ENCODE data around the gene TMED1.
A peak's percentile ranks its signal among the peaks of the same experiment; 100 is the strongest.

TMED1 gene

DNA sequence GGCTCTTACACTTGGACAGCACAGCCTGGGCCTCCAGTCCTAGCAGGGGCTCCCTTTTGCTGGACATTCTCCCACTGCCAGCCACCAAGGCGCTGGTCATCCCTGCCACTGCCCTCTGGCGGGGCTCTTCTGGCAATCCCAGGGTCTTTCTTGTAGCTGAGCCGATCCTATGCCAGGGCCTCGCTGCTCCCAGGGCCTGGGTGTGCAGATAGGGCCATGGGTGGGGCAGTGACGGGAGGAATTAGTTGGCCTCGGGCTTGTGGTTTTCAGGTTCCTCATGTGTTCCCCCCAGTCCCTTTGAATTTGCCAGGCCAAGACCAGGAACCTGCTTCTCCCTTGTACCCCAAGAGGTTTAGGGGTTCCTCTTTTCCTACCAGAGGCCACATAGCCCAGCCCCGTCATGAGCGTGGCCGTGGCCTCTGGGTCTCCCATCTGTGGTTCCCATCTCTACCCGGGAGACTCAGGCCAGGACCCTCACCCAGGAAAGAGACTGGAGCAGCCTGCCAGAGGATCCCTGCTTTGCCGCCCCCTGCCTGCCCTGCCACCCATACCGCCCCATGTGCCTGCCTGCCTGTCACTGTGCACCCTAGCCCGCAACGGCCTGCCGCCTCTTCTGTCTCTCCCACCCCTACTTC lies 26.2 kb downstream of the TMED1 start:
- peak; percentile 46 for DNase-seq (ENCODE audit: low read depth)

DNA sequence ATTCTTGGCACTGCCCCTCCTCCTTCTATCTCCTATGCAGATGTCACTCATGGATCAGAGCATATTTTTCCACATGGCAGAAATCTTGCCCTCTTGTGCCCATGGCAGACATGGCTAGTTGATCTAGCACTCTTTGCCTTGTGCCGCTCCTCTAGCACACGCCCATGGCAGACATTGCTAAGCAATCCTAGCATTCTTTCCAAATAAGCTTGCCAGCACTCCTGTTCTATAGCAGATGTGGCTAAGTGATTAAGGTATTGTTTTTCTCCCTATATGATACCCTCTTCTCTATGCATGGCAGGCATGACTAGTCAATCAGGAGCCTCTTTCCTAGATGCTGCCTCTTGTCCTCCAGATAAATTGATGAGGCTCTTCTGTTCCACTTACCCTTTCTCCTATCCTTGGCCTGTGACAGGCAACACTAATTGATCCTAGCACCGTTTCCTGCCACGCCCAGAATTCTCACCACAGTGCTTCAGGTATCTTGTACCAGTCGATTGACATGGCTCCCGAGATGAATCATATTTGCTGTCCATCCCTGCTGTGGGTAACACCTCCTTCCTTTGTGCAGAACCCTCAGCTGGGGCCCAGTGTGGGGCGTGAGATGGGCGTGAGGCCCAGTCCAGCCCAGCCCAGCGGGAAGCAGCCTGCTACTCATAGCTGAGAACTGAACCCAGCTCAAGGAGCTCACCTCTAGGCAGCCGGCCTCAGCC lies 26.9 kb downstream of the TMED1 start:
- DNase-seq (ENCODE audit: low read depth), result peak; percentile 49

GRCh38 chr19:10805758-10806247 lies 30.2 kb downstream of the TMED1 start:
- no peak for DNase-seq (ENCODE audit: low read depth)

- DNase-seq (ENCODE audit: low read depth), result no peak
Observed at GRCh38 chr19:10805065-10805757, 30.8 kb downstream of the TMED1 start.

DNA sequence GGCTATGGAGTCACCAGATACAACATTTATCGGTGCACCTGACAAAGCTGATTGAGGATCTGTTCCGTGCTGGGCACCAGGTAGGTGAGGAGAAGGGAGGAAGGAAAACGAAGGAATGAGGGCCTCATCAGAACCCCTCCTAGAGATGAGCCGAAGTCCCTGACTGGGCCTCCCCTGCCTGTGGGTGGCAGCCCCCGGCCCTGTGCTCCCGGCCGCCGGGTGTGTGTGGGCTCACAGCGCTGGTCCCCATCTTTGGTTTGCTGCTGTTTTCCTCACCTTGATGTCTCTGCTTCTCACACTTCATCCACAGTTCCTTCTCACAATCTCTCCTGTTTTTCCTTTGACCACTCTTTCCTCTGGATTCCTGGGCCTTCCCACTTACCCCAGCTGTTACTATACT lies 32.8 kb downstream of the TMED1 start:
- DNase-seq (ENCODE audit: low read depth), result no peak

DNA sequence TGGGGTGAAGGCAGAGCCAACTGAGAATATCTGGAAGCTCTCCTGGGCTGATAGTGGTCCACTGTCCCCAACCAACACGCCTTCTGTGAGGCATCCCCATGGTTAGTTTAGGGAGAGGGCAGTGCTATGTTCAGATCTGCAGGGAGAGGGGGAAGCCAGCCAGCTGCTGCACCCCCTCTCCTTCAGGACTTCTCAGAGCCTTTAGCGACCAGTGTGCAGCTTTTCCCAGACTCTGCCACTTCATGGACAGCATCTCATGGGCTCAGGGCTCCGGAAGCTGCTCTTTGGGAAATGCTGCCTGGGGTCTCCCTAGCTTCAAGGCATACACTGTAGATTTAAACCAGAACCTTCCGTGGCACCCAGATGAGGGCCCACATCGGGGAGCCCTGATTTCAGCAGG lies 33.5 kb downstream of the TMED1 start:
- no peak for DNase-seq (ENCODE audit: low read depth)

DNA sequence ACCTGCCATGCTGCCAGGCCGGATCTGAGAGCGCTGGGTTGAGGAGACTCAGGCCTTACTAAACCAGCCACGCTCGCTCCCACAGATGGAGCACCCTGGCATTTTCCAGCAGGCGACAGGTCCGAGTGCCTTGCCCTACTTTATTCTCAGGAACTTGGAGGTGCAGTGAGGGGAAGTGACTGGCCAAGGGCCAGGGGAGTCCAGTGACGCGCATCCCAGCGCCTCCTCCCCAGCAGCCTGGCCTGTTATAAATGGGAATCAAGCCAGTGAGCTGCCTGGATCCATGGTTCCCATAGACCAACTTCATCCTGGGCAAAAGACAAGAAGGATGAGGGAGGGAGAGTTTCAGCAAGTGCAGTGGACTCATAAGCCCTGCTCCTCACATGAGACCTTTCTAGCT lies 35.5 kb downstream of the TMED1 start:
- no peak for DNase-seq (ENCODE audit: low read depth)

- no peak for DNase-seq (ENCODE audit: low read depth)
Observed at GRCh38 chr19:10797541-10798256, 38.3 kb downstream of the TMED1 start.

- no peak for DNase-seq (ENCODE audit: low read depth)
Observed at GRCh38 chr19:10797078-10797477, 38.9 kb downstream of the TMED1 start.

DNA sequence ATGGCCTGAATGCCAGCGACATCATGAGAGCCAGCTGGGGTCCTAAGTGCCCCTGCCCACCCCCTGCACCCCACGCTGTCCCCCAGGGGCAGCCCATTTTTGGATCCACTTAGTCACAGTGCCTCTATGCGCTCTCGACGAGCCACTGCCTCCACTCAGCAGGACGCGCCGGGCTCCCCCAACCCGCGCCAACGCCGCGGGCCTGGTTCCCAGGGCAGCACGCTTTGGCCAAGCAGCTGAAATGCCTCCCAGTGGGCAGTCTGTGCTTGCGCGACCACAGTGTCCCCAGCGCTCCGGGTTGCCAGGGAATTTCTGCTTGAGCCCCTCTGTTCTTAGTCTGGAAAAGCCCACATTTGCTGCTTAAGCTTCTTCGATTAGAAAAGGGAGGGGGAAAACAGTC lies 39.4 kb downstream of the TMED1 start:
- DNase-seq (ENCODE audit: low read depth), result no peak

DNA sequence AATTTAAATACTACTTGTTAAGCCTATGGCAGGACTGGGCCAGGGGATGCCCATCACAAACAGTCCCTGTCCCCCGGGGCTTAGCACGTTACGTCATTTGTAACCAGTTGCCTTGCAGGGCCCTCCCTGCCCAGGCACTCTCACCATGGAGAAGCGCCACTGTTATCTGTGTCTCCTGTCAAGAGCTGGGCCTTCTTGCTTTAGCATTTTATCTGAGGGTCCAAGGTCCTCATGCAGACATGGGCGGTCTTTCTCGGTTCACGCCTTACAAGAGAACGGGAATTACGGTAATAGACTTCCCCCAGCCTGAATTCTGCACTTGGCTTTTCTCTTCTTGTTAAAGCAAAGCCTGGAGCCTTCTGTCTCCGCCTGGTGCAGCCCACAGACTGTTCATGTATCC lies 46.1 kb downstream of the TMED1 start:
- DNase-seq (ENCODE audit: low read depth), result no peak

- DNase-seq (ENCODE audit: low read depth), result no peak
Observed at GRCh38 chr19:10788146-10788545, 47.9 kb downstream of the TMED1 start.

- DNase-seq (ENCODE audit: low read depth), result peak; percentile 47
Observed at GRCh38 chr19:10784257-10784656, 51.8 kb downstream of the TMED1 start.

DNA sequence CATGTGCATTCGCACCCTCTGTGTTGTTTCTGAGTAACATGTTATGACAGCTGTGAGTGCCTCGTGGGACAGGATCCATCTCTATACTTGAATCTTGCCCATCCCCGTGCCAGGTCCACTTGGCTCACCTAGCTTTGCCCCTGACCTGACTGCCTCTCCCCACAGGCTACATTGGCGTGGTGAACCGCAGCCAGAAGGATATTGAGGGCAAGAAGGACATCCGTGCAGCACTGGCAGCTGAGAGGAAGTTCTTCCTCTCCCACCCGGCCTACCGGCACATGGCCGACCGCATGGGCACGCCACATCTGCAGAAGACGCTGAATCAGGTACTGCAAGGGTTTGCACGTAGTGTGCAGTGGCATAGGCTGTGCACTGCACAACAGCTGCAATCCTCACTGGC lies 53.2 kb downstream of the TMED1 start:
- no peak for DNase-seq (ENCODE audit: low read depth)

All from CMK (cell line).